ENCODE data around the gene CKLF. TPM values are rescaled to one million over a fixed set of nuclear protein-coding genes. Genes with fewer than 3 reads are reported as not detected.

The CKLF gene
- total and polyA plus RNA-seq, 7 donors: 24.1 to 57.4 (median 46.7) TPM

DNA sequence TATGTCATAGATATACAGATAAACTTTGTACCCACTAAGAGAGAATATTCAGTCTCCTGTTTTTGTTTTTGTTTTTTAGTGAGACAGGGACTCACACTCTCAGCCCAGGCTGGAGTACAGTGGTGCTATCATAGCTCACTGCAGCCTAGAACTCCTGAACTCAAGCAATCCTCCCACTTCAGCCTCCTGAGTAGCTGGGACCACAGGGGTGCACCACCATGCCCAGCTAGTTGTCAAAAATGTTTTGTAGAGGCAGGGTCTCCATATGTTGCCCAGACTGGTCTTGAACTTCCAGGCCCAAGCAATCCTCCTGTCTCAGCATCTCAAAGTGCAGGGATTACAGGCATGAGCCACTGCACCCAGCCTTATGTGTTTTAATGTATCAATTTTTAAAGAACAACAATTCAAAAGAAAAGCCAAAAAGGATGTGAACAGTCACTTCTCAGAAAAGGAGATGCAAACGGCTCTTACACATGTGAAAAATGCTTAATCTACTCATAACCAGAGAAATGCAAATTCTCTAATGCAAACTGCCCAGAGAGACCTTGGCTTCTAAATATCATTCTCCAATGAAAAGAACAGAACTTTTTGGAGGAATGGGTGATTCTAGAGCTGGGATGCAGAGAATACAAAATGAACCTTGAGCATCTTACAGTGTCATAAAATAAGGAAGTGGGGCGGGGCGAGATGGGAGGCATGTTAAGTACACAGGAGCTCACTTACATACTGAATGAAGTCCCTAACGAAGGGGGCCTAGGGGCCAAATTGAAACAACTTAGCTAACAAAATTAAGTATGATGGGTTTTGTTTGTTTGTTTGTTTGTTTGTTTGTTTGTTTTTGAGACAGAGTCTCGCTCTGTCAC is 44.8 kb downstream of the CKLF start:
- Histone ChIP-seq H3K4me1 (no peaks in the 10 kb centered on the region), H3K27ac (no peak overlapping the region), H3K36me3 (no peaks in the 10 kb centered on the region), H3K4me3 (no peak overlapping the region), H3K27me3 (no peaks in the 10 kb centered on the region), H3K9me3 (peaks cover 0 to 4% (median 0%) of the 10 kb centered on the region in 4 donors)
- TF ChIP-seq EP300 (IDR thresholded peaks at IDR 0.05) (no peak), POLR2A (IDR thresholded peaks at IDR 0.05) (no peak), POLR2AphosphoS5 (IDR thresholded peaks at IDR 0.05) (no peak), CTCF (IDR thresholded peaks at IDR 0.05) (no peak)
- DNase-seq: no peak
- 67 to 72% methylated on average over 5 of the region's 5 CpGs for WGBS, 2 donors
- intact Hi-C loops (cut with DNase I): no loop called here

DNA sequence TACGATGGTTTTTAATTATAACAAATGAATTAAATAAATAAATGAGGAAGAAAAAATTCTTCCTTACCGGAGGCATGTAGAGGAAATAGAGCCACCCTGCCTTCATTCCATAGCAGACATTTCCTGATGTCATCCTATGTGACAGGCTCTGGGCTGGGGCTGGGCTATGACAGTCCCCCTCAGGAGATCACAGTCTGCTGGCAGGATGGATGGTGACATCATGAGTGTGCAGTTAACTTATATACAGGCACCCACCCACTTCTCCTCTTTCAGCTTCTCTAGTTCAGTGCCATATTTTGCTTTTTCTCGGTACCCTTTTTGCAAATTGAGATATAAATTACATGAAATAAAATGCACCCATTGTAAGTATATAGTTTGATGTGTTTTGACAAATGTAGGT is 45.7 kb downstream of the CKLF start:
- no peak for DNase-seq
- Histone ChIP-seq H3K9me3 (peaks cover 0 to 4% (median 0%) of the 10 kb centered on the region in 4 donors), H3K27me3 (peaks cover 0 to 8% (median 0%) of the 10 kb centered on the region in 3 donors), H3K4me1 (peaks cover 0 to under 1% (median 0%) of the 10 kb centered on the region in 4 donors), H3K36me3 (no peaks in the 10 kb centered on the region), H3K4me3 (no peak overlapping the region), H3K27ac (no peak overlapping the region)
- WGBS, 2 donors: 72 to 85% methylated on average over 3 of the region's 3 CpGs
- intact Hi-C loops (cut with DNase I): no loop called here
- no peak for TF ChIP-seq POLR2AphosphoS5 (IDR thresholded peaks at IDR 0.05)
- TF ChIP-seq EP300 (IDR thresholded peaks at IDR 0.05): no peak
- TF ChIP-seq POLR2A (IDR thresholded peaks at IDR 0.05): no peak

DNA sequence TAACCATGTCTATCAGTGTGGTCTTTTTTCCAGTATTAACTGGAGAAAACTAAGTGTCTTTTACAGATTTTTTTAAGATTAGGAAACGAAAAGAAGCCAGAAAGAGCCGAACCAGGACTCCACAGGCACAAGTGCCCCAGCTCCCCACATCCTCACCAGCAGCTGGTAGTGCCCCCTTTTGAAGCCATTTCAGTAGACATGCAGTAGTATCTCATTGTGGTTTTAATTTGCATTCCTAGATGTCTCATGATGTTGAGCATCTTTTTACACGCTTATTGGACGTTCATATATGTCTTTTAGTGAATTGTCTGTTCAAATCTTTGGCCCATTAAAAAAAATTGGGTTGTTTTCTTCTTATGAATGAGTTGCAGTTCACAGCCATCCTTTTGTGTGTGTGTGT is 47.4 kb downstream of the CKLF start:
- TF ChIP-seq EP300 (IDR thresholded peaks at IDR 0.05): no peak
- no peak for TF ChIP-seq CTCF (IDR thresholded peaks at IDR 0.05)
- TF ChIP-seq POLR2A (IDR thresholded peaks at IDR 0.05): no peak
- no peak for TF ChIP-seq POLR2AphosphoS5 (IDR thresholded peaks at IDR 0.05)
- Histone ChIP-seq H3K4me1 (peaks cover 0 to 13% (median 12%) of the 10 kb centered on the region in 4 donors), H3K27me3 (peaks cover 0 to 22% (median 6%) of the 10 kb centered on the region in 3 donors), H3K36me3 (no peaks in the 10 kb centered on the region), H3K9me3 (no peaks in the 10 kb centered on the region), H3K4me3 (no peak overlapping the region), H3K27ac (no peak overlapping the region)
- no peak for DNase-seq
- 79 to 93% methylated on average over 4 of the region's 4 CpGs for WGBS, 2 donors
- intact Hi-C loops (cut with DNase I): no loop called here

DNA sequence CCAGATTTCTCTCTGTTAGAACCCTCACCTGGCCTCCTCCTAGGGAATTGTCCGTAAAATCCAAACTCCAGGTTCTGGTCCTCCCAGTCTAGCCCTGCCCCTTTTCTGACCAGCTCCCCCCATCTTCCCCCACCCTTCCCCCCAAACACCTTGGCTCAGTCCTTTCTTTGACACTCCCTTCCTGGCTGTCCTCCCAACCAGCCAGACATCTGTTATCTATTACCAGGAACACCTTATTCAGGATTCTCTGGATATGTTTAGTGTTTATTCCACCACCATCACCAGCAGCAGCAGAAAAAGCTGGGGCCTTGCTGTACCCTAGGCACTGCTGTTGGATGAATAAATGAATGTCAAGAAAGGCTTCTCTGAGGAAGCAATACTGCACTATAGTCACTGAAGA is 48.1 kb downstream of the CKLF start:
- TF ChIP-seq CTCF (IDR thresholded peaks at IDR 0.05) (no peak), EP300 (IDR thresholded peaks at IDR 0.05) (no peak), POLR2AphosphoS5 (IDR thresholded peaks at IDR 0.05) (no peak)
- DNase-seq: no peak
- peaks cover 0 to 29% (median 11%) of the 10 kb centered on the region in 3 donors for H3K27me3 ChIP-seq
- 93 to 100% methylated on average over 1 of the region's 1 CpG for WGBS, 2 donors
- intact Hi-C loops (cut with DNase I): no loop called here
- H3K36me3 ChIP-seq: no peaks in the 10 kb centered on the region
- H3K4me3 ChIP-seq: no peak overlapping the region
- no peaks in the 10 kb centered on the region for H3K9me3 ChIP-seq
- no peak overlapping the region for H3K27ac ChIP-seq
- peaks cover 0 to 21% (median 18%) of the 10 kb centered on the region in 4 donors for H3K4me1 ChIP-seq

GRCh38 chr16:66601471-66601870 is 49.1 kb downstream of the CKLF start:
- DNase-seq: no peak
- peaks cover 0 to 24% (median 23%) of the 10 kb centered on the region in 4 donors for H3K4me1 ChIP-seq
- TF ChIP-seq POLR2A (IDR thresholded peaks at IDR 0.05) (no peak), CTCF (IDR thresholded peaks at IDR 0.05) (no peak), EP300 (IDR thresholded peaks at IDR 0.05) (no peak), POLR2AphosphoS5 (IDR thresholded peaks at IDR 0.05) (no peak)
- H3K9me3 ChIP-seq: no peaks in the 10 kb centered on the region
- no peaks in the 10 kb centered on the region for H3K36me3 ChIP-seq
- H3K4me3 ChIP-seq: no peak overlapping the region
- peaks cover 0 to 32% (median 13%) of the 10 kb centered on the region in 3 donors for H3K27me3 ChIP-seq
- intact Hi-C loops (cut with DNase I): no loop called here
- 93% methylated on average over 5 of the region's 5 CpGs for WGBS, 2 donors
- H3K27ac ChIP-seq: no peak overlapping the region
